ENCODE data around the gene HK1.
A peak's percentile ranks its signal among the peaks of the same experiment; 100 is the strongest.

HK1 gene

GRCh38 chr10:69366738-69367137 lies 88.4 kb downstream of the HK1 start:
- DNase-seq (ENCODE audit: low read depth), result no peak
- no peak for TF ChIP-seq CTCF (conservative IDR thresholded peaks at IDR 0.05; ENCODE audit: control insufficient read depth, insufficient read depth, low read depth, low read length)

DNA sequence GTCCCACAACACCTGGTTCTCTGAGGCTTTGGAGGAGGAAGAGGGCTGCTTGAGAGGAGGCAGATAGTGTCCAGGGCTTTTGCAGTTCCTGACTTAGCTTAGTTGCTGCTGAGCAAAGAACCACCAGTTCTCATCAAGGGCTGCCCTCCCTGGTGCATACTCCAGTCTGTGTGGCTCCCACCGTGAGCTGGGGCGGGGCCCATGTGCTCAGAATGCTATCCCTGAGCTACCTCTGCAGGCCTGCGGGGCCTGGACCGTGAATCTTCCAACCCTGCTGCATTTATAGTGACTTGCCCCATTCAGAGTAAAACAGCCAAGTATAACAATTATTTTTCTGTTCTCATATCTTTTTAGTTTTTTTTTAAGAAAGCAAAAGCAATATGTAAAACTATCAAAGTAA lies 89.2 kb downstream of the HK1 start:
- TF ChIP-seq CTCF (conservative IDR thresholded peaks at IDR 0.05; ENCODE audit: control insufficient read depth, insufficient read depth, low read depth, low read length), result no peak
- no peak for DNase-seq (ENCODE audit: low read depth)
- H3K4me3 ChIP-seq (ENCODE audit: control insufficient read depth, low read depth, low read length), result no peak overlapping the region

More at GRCh38 chr10:69366738-69367137, 88.4 kb downstream of the HK1 start:
- H3K4me3 ChIP-seq (ENCODE audit: control insufficient read depth, low read depth, low read length), result no peak overlapping the region

- TF ChIP-seq CTCF (conservative IDR thresholded peaks at IDR 0.05; ENCODE audit: control insufficient read depth, insufficient read depth, low read depth, low read length), result no peak
- DNase-seq (ENCODE audit: low read depth), result peak; percentile 78
Observed at GRCh38 chr10:69372126-69372980, 94.1 kb downstream of the HK1 start.

DNA sequence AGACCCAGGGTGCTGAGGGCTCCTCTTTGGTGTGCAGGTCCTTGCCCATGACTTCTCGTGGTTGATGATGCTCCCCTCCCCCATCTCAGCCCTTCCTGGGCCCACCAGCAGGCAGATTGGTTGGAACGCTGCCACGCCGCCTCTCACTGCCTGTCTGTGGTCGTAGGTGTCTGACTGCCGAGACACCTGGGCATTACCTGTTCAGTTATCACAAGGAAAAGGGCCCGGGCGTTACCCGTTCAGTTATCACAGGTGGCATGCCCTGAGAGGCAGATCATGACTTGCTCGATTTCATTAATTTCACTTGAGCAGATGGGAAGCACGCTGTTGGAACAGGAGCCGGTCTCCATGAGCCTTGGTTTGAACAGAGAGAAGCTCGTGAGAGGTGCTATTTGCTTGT lies 95.9 kb downstream of the HK1 start:
- H3K4me3 ChIP-seq (ENCODE audit: control insufficient read depth, low read depth, low read length), result no peak overlapping the region
- TF ChIP-seq CTCF (conservative IDR thresholded peaks at IDR 0.05; ENCODE audit: control insufficient read depth, insufficient read depth, low read depth, low read length), result no peak
- DNase-seq (ENCODE audit: low read depth), result no peak

More at GRCh38 chr10:69372126-69372980, 94.1 kb downstream of the HK1 start:
- H3K4me3 ChIP-seq (ENCODE audit: control insufficient read depth, low read depth, low read length), result no peak overlapping the region

- TF ChIP-seq CTCF (conservative IDR thresholded peaks at IDR 0.05; ENCODE audit: control insufficient read depth, insufficient read depth, low read depth, low read length), result no peak
Observed at GRCh38 chr10:69374931-69375306, 96.6 kb downstream of the HK1 start.

GRCh38 chr10:69375307-69376151 lies 97.2 kb downstream of the HK1 start:
- DNase-seq (ENCODE audit: low read depth), result no peak
- TF ChIP-seq CTCF (conservative IDR thresholded peaks at IDR 0.05; ENCODE audit: control insufficient read depth, insufficient read depth, low read depth, low read length), result no peak
- H3K4me3 ChIP-seq (ENCODE audit: control insufficient read depth, low read depth, low read length), result no peak overlapping the region

More at GRCh38 chr10:69374931-69375306, 96.6 kb downstream of the HK1 start:
- no peak for DNase-seq (ENCODE audit: low read depth)
- H3K4me3 ChIP-seq (ENCODE audit: control insufficient read depth, low read depth, low read length), result no peak overlapping the region
